Progenitor cell of endocrine pancreas (in vitro differentiated cells): ENCODE data around the gene C12orf60. TPM values are rescaled to one million over a fixed set of nuclear protein-coding genes. Genes with fewer than 3 reads are reported as not detected.

ENCODE experiments used
- DNase-seq: peaks from one replicate; pipeline ENCODE4 v3.0.0; 2021; ENCODE audit warnings: low spot score; ENCODE audit not compliant: unreplicated experiment
- H3K27ac Mint-ChIP-seq: 2 replicates; pipeline ENCODE4 v1.8.0; 2021; ENCODE audit warnings: mild to moderate bottlenecking, moderate library complexity, mixed read lengths
- H3K27me3 Mint-ChIP-seq: 2 replicates; pipeline ENCODE4 v1.8.0; 2021; ENCODE audit warnings: mixed read lengths
- H3K36me3 Mint-ChIP-seq: 2 replicates; pipeline ENCODE4 v1.8.0; 2022; ENCODE audit warnings: mixed read lengths; ENCODE audit not compliant: insufficient read depth
- H3K4me1 Mint-ChIP-seq: 2 replicates; pipeline ENCODE4 v1.8.0; 2021; ENCODE audit warnings: low read depth, mixed read lengths
- H3K4me3 Mint-ChIP-seq: 2 replicates; pipeline ENCODE4 v1.8.0; 2021; ENCODE audit warnings: low read depth, mild to moderate bottlenecking, moderate library complexity, mixed read lengths
- H3K9me3 Mint-ChIP-seq: 2 replicates; pipeline ENCODE4 v1.8.0; 2021; ENCODE audit warnings: low read depth, mixed read lengths
- total RNA-seq: library from RNA; stranded (reverse); gene quantifications from 2 replicates; pipeline ENCODE4 v1.2.1, GENCODE V29; 2021
- TF ChIP-seq, protein P1 (sequence below): fragments of 200-600 bp; sonication (generic); IDR thresholded peaks from one replicate; pipeline ENCODE4 v1.5.0; 2021; ENCODE audit warnings: antibody characterized with exemption, mild to moderate bottlenecking; ENCODE audit not compliant: unreplicated experiment

C12orf60 gene
- total RNA-seq, 1 donor from 2014 or later = 2.7 TPM

DNA sequence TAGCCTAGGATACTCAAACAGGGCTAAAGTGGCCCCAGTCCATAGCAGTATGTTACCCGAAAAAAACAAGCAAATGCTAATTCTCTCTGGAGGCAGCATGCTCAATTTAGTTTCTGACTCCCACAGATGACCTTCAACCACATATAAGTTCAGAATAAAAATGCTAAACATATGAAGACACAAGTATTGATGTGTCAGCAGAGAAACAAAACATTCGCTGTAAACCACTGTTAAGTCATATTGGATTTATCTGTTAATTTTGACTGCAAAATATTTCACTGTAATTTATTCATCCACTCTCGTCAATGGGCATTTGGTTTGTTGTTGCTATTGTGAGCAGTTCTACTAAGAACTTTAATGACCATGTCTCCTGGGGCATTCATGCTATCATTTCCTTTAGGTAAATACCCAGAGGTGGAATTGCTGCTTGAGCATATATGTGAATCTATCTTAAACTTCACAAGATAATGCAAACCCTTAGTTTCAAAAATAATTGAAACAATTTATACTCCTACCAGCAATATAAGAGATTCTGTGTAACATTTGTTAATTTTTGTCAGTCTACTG, 36.7 kb upstream of the C12orf60 start:
- TF ChIP-seq, protein P1, sequence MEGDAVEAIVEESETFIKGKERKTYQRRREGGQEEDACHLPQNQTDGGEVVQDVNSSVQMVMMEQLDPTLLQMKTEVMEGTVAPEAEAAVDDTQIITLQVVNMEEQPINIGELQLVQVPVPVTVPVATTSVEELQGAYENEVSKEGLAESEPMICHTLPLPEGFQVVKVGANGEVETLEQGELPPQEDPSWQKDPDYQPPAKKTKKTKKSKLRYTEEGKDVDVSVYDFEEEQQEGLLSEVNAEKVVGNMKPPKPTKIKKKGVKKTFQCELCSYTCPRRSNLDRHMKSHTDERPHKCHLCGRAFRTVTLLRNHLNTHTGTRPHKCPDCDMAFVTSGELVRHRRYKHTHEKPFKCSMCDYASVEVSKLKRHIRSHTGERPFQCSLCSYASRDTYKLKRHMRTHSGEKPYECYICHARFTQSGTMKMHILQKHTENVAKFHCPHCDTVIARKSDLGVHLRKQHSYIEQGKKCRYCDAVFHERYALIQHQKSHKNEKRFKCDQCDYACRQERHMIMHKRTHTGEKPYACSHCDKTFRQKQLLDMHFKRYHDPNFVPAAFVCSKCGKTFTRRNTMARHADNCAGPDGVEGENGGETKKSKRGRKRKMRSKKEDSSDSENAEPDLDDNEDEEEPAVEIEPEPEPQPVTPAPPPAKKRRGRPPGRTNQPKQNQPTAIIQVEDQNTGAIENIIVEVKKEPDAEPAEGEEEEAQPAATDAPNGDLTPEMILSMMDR = no peak

DNA sequence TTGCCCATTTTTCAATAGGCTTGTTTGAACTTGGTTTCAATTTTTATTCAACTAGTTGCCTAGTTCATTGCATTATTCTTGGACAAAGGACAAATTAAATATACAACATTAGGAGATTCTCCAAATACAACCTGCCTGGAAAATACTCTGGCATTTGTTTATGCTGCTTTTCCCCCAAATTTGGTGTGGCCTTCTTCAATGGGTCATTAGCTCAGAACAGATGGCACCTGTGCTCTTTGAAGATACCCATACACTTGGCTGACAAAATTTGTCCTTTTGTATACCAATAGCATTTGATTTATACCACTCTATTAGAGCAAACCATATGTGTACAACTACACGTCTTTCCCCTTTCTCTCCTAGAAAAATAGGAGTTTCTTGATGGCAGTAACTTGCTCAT, 35.9 kb upstream of the C12orf60 start:
- H3K9me3 Mint-ChIP-seq = peaks cover 19% of the 10 kb centered on the region
- peaks cover 14% of the 10 kb centered on the region for H3K4me1 Mint-ChIP-seq
- no peak for DNase-seq
- peaks cover 29% of the 10 kb centered on the region for H3K36me3 Mint-ChIP-seq
- no peak overlapping the region for H3K27ac Mint-ChIP-seq
- H3K27me3 Mint-ChIP-seq = no peaks in the 10 kb centered on the region
- H3K4me3 Mint-ChIP-seq = peak overlapping the region; percentile 7
- TF ChIP-seq, protein P1 = no peak

More for the DNA sequence above, 36.7 kb upstream of the C12orf60 start:
- Mint-ChIP-seq H3K27ac (no peak overlapping the region), H3K4me3 (peak overlapping the region; percentile 14), H3K4me1 (peaks cover 9% of the 10 kb centered on the region), H3K36me3 (peaks cover 34% of the 10 kb centered on the region), H3K27me3 (no peaks in the 10 kb centered on the region), H3K9me3 (peaks cover 22% of the 10 kb centered on the region)
- DNase-seq = no peak

DNA sequence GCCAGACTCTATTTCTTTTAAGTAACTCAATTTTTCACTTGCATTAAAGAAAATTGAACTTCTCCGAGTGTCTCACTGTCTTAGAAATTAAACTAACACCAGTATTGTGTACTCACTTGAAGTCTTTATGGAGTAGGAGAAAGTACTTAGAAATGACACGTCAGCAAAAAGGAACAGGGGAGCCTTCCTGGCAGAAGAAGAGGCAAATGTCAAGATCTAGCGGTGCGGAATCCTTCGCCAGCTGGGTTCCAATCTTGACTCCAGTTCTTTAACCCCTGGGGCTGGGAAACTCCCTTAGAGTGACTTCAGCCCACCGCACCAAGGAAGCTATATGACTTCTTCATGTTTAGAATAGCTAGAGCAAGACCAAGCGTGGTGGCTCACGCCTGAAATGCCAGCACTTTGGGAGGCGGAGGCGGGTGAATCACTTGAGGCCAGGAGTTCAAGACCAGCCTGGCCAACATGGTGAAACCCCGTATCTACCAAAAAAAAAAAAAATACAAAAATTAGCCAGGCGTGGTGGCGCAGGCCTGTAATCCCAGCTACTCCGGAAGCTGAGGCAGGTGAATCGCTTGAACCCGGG, 34.6 kb upstream of the C12orf60 start:
- Mint-ChIP-seq H3K4me1 (peaks cover 15% of the 10 kb centered on the region), H3K9me3 (peaks cover 19% of the 10 kb centered on the region), H3K27me3 (no peaks in the 10 kb centered on the region), H3K36me3 (peaks cover 29% of the 10 kb centered on the region), H3K27ac (peak overlapping the region; percentile 98), H3K4me3 (peak overlapping the region; percentile 96)
- TF ChIP-seq, protein P1 = no peak
- DNase-seq = no peak

DNA sequence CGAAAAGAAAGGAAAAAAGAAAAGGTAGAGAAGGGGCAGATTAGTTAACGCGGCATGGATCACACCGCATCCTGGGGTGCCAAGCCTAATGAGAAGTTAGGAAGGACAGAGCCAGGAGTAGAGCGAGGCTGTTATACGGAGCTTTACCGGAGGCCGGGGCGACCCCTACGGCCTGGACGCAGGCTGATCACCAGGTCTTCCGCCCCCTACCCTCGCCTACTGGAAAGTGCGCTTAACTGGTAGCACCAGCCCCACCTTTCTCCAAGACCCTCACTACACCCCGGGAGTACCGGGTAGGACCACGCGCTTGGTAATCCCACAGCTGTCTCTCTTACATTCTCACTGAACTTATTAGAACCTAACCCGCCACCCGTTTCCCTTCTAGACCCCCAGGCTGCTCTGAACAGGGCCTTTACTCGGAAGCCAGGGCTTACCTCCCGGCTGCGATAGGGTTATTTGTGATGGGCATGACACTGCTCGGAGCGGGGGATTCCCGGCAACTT, 34.0 kb upstream of the C12orf60 start:
- H3K9me3 Mint-ChIP-seq = peaks cover 19% of the 10 kb centered on the region
- peaks cover 20% of the 10 kb centered on the region for H3K4me1 Mint-ChIP-seq
- peaks cover 29% of the 10 kb centered on the region for H3K36me3 Mint-ChIP-seq
- H3K4me3 Mint-ChIP-seq = peak overlapping the region; percentile 96
- DNase-seq = peak; percentile 60
- TF ChIP-seq, protein P1 = no peak
- peak overlapping the region; percentile 98 for H3K27ac Mint-ChIP-seq
- H3K27me3 Mint-ChIP-seq = no peaks in the 10 kb centered on the region

DNA sequence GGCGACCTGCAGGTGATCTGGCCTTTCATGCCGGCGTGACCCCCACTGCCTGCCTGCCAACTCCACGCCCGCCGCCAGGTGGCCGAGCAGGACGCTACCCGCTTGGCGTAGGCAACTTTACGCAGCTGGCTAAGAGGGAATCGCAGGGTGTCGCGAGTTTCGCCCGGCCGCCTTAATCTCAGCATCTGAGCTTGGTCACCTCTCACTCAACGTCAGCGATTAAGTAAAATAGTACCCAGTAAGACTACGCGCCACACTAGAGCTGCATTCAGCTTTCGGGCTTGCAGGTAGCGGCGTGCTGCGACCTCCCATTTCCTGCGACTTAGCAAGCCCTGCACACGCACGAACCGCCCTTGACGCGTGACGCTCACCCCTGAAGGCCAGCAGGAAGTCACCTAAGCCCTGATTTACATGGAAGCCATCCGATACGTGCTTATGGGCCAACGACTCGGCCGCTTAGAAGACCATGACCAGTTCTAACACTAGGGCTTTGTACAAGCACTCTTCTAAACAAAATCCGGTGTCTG, 33.4 kb upstream of the C12orf60 start:
- peak; percentile 93 for DNase-seq
- H3K27me3 Mint-ChIP-seq = no peaks in the 10 kb centered on the region
- peaks cover 19% of the 10 kb centered on the region for H3K9me3 Mint-ChIP-seq
- H3K4me1 Mint-ChIP-seq = peaks cover 24% of the 10 kb centered on the region
- H3K36me3 Mint-ChIP-seq = peaks cover 28% of the 10 kb centered on the region
- H3K27ac Mint-ChIP-seq = peak overlapping the region; percentile 98
- peak overlapping the region; percentile 96 for H3K4me3 Mint-ChIP-seq
- TF ChIP-seq, protein P1 = peak; percentile 78
